ENCODE data around the gene SCUBE1.
A peak's percentile ranks its signal among the peaks of the same experiment; 100 is the strongest.
"Not testable (repeated sequence)": the region's sequence is repeated elsewhere in the genome, so short reads cannot be mapped to it uniquely, and the experiment has no call there.

The SCUBE1 gene

GRCh38 chr22:43289531-43289963, 53.6 kb downstream of the SCUBE1 start:
- DNase-seq (ENCODE audit: extremely low spot score, insufficient read length, low read depth) (no peak), FAIRE-seq (peak; percentile 12)

- FAIRE-seq (no peak), DNase-seq (ENCODE audit: extremely low spot score, insufficient read length, low read depth) (no peak)
Measured at GRCh38 chr22:43288807-43289420, 54.3 kb downstream of the SCUBE1 start.

- no peak for FAIRE-seq
Measured at GRCh38 chr22:43288378-43288777, 54.8 kb downstream of the SCUBE1 start.

GRCh38 chr22:43287441-43287840, 55.7 kb downstream of the SCUBE1 start:
- FAIRE-seq (no peak), DNase-seq (ENCODE audit: extremely low spot score, insufficient read length, low read depth) (no peak)

More at GRCh38 chr22:43288378-43288777, 54.8 kb downstream of the SCUBE1 start:
- no peak for DNase-seq (ENCODE audit: extremely low spot score, insufficient read length, low read depth)

- DNase-seq (ENCODE audit: extremely low spot score, insufficient read length, low read depth): no peak
Measured at GRCh38 chr22:43281394-43281793, 61.8 kb downstream of the SCUBE1 start.

GRCh38 chr22:43280523-43280886, 62.7 kb downstream of the SCUBE1 start:
- DNase-seq (ENCODE audit: extremely low spot score, insufficient read length, low read depth); FAIRE-seq: not testable (repeated sequence)

More at GRCh38 chr22:43281394-43281793, 61.8 kb downstream of the SCUBE1 start:
- no peak for FAIRE-seq

GRCh38 chr22:43279867-43280522, 63.2 kb downstream of the SCUBE1 start:
- DNase-seq (ENCODE audit: extremely low spot score, insufficient read length, low read depth) (no peak), FAIRE-seq (no peak)

GRCh38 chr22:43277987-43278601, 65.1 kb downstream of the SCUBE1 start:
- DNase-seq (ENCODE audit: extremely low spot score, insufficient read length, low read depth) (no peak), FAIRE-seq (no peak)

GRCh38 chr22:43277091-43277490, 66.1 kb downstream of the SCUBE1 start:
- FAIRE-seq: no peak
- no peak for DNase-seq (ENCODE audit: extremely low spot score, insufficient read length, low read depth)

GRCh38 chr22:43276321-43276720, 66.9 kb downstream of the SCUBE1 start:
- DNase-seq (ENCODE audit: extremely low spot score, insufficient read length, low read depth) (no peak), FAIRE-seq (no peak)

- no peak for DNase-seq (ENCODE audit: extremely low spot score, insufficient read length, low read depth)
Measured at GRCh38 chr22:43275545-43276317, 67.4 kb downstream of the SCUBE1 start.

GRCh38 chr22:43274595-43275240, 68.5 kb downstream of the SCUBE1 start:
- FAIRE-seq (no peak), DNase-seq (ENCODE audit: extremely low spot score, insufficient read length, low read depth) (no peak)

More at GRCh38 chr22:43275545-43276317, 67.4 kb downstream of the SCUBE1 start:
- no peak for FAIRE-seq

GRCh38 chr22:43273902-43274484, 69.2 kb downstream of the SCUBE1 start:
- peak; percentile 58 for DNase-seq (ENCODE audit: extremely low spot score, insufficient read length, low read depth)
- FAIRE-seq: peak; percentile 94

GRCh38 chr22:43272869-43273318, 70.3 kb downstream of the SCUBE1 start:
- no peak for FAIRE-seq
- no peak for DNase-seq (ENCODE audit: extremely low spot score, insufficient read length, low read depth)

GRCh38 chr22:43272301-43272700, 70.9 kb downstream of the SCUBE1 start:
- FAIRE-seq: no peak

GRCh38 chr22:43270949-43271348, 72.2 kb downstream of the SCUBE1 start:
- DNase-seq (ENCODE audit: extremely low spot score, insufficient read length, low read depth) (no peak), FAIRE-seq (no peak)

More at GRCh38 chr22:43272301-43272700, 70.9 kb downstream of the SCUBE1 start:
- DNase-seq (ENCODE audit: extremely low spot score, insufficient read length, low read depth): no peak

- DNase-seq (ENCODE audit: extremely low spot score, insufficient read length, low read depth): no peak
Measured at GRCh38 chr22:43270314-43270908, 72.8 kb downstream of the SCUBE1 start.

GRCh38 chr22:43269646-43270045, 73.5 kb downstream of the SCUBE1 start:
- DNase-seq (ENCODE audit: extremely low spot score, insufficient read length, low read depth) (no peak), FAIRE-seq (no peak)

More at GRCh38 chr22:43270314-43270908, 72.8 kb downstream of the SCUBE1 start:
- peak; percentile 79 for FAIRE-seq

GRCh38 chr22:43269246-43269645, 73.9 kb downstream of the SCUBE1 start:
- FAIRE-seq (no peak), DNase-seq (ENCODE audit: extremely low spot score, insufficient read length, low read depth) (no peak)
